Mesothelial cell of epicardium (in vitro differentiated cells): Measurements from ENCODE around the gene NCBP3. TPM values are rescaled to one million over a fixed set of nuclear protein-coding genes. Genes with fewer than 3 reads are reported as not detected.

Source experiments
- DNase-seq, 2 experiments: peaks; one replicate each; pipeline ENCODE4 v3.0.0; 2021; ENCODE audit warnings: low spot score in 2 of 2; ENCODE audit not compliant: unreplicated experiment in 2 of 2
- H3K27ac Mint-ChIP-seq: 2 replicates; pipeline ENCODE4 v1.8.0; 2021; ENCODE audit warnings: mixed read lengths
- H3K27me3 Mint-ChIP-seq: 2 replicates; pipeline ENCODE4 v1.8.0; 2021; ENCODE audit warnings: low read depth, mixed read lengths
- H3K36me3 Mint-ChIP-seq: 2 replicates; pipeline ENCODE4 v1.8.0; 2021; ENCODE audit warnings: mixed read lengths
- H3K4me1 Mint-ChIP-seq: 2 replicates; pipeline ENCODE4 v1.8.0; 2021; ENCODE audit warnings: mixed read lengths
- H3K4me3 Mint-ChIP-seq: 2 replicates; pipeline ENCODE4 v1.8.0; 2021; ENCODE audit warnings: mild to moderate bottlenecking, moderate library complexity, mixed read lengths
- H3K9me3 Mint-ChIP-seq: 2 replicates; pipeline ENCODE4 v1.8.0; 2021; ENCODE audit warnings: mixed read lengths
- total RNA-seq: library from RNA; stranded (reverse); gene quantifications from 3 replicates; pipeline ENCODE4 v1.2.1, GENCODE V29; 2021
- TF ChIP-seq, protein P1 (sequence below): fragments of 200-600 bp; sonication (generic); IDR thresholded peaks from one replicate; pipeline ENCODE4 v1.5.0; 2021; ENCODE audit warnings: antibody characterized with exemption; ENCODE audit not compliant: unreplicated experiment

Gene NCBP3
- total RNA-seq, 1 donor from 2014 or later: 97.0 TPM

GRCh38 chr17:3893003-3893719 is 47.1 kb upstream of the NCBP3 start, which contains the start of gene CAMKK1:
Gene CAMKK1, minus strand, starts transcription at chr17:3893053. Its CDS starts 7,366 bp downstream, at chr17:3885687.
- DNase-seq: peak; percentile 87
- Mint-ChIP-seq H3K36me3 (no peaks in the 10 kb centered on the region), H3K27ac (peak within 1 kb of the TSS; percentile 19), H3K4me3 (peak within 1 kb of the TSS; percentile 70), H3K9me3 (no peaks in the 10 kb centered on the region), H3K4me1 (peaks cover 35% of the 10 kb centered on the region), H3K27me3 (peaks cover 22% of the 10 kb centered on the region)
- TF ChIP-seq, protein P1, sequence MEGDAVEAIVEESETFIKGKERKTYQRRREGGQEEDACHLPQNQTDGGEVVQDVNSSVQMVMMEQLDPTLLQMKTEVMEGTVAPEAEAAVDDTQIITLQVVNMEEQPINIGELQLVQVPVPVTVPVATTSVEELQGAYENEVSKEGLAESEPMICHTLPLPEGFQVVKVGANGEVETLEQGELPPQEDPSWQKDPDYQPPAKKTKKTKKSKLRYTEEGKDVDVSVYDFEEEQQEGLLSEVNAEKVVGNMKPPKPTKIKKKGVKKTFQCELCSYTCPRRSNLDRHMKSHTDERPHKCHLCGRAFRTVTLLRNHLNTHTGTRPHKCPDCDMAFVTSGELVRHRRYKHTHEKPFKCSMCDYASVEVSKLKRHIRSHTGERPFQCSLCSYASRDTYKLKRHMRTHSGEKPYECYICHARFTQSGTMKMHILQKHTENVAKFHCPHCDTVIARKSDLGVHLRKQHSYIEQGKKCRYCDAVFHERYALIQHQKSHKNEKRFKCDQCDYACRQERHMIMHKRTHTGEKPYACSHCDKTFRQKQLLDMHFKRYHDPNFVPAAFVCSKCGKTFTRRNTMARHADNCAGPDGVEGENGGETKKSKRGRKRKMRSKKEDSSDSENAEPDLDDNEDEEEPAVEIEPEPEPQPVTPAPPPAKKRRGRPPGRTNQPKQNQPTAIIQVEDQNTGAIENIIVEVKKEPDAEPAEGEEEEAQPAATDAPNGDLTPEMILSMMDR: no peak

GRCh38 chr17:3892095-3892998 is 46.3 kb upstream of the NCBP3 start:
- Mint-ChIP-seq H3K27ac (no peak overlapping the region), H3K9me3 (no peaks in the 10 kb centered on the region), H3K27me3 (peaks cover 22% of the 10 kb centered on the region), H3K36me3 (no peaks in the 10 kb centered on the region), H3K4me3 (peak overlapping the region; percentile 64), H3K4me1 (peaks cover 37% of the 10 kb centered on the region)
- TF ChIP-seq, protein P1: no peak
- DNase-seq: peak; percentile 55 to 65

DNA sequence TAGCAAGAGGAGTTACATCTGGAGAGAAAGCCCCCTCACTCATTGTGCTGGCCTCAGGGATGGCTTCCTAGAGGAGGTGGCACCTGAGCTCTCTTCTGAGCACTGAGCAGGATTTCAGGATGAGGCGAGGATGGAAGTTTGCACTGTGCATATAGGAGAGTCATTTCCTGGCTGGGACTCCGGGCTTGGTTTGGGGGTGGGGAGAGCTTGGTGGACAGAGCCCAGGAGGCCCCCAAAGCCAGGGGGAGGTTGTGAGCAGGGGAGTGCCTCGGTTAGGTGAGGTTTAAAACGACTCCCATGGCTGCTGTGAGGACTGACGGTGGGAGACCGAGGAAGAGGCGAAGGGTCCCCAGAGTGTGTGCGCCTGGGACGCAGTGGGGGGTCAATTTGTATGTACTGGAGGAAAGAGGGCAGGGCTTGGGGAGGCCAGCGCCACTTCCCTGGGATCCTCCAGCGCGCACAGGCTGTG is 45.6 kb upstream of the NCBP3 start:
- DNase-seq: no peak
- H3K27ac Mint-ChIP-seq: no peak overlapping the region
- peaks cover 22% of the 10 kb centered on the region for H3K27me3 Mint-ChIP-seq
- H3K4me1 Mint-ChIP-seq: peaks cover 43% of the 10 kb centered on the region
- TF ChIP-seq, protein P1: no peak
- no peaks in the 10 kb centered on the region for H3K9me3 Mint-ChIP-seq
- H3K36me3 Mint-ChIP-seq: no peaks in the 10 kb centered on the region
- peak overlapping the region; percentile 64 for H3K4me3 Mint-ChIP-seq

- no peaks in the 10 kb centered on the region for H3K36me3 Mint-ChIP-seq
- TF ChIP-seq, protein P1: no peak
- H3K27ac Mint-ChIP-seq: no peak overlapping the region
- no peak for DNase-seq
- H3K27me3 Mint-ChIP-seq: peaks cover 22% of the 10 kb centered on the region
- H3K4me1 Mint-ChIP-seq: peaks cover 43% of the 10 kb centered on the region
- no peaks in the 10 kb centered on the region for H3K9me3 Mint-ChIP-seq
- peak overlapping the region; percentile 64 for H3K4me3 Mint-ChIP-seq
These were observed 44.8 kb upstream of the NCBP3 start for GRCh38 chr17:3890878-3891219.

- Mint-ChIP-seq H3K27me3 (peaks cover 22% of the 10 kb centered on the region), H3K9me3 (no peaks in the 10 kb centered on the region), H3K27ac (no peak overlapping the region), H3K4me1 (peaks cover 43% of the 10 kb centered on the region), H3K36me3 (no peaks in the 10 kb centered on the region), H3K4me3 (no peak overlapping the region)
- DNase-seq: no peak
- TF ChIP-seq, protein P1: no peak
These were observed 44.2 kb upstream of the NCBP3 start for GRCh38 chr17:3890082-3890877.
